T-cell (primary cell): Measurements from ENCODE around the gene SYNE2. TPM values are rescaled to one million over a fixed set of nuclear protein-coding genes. Genes with fewer than 3 reads are reported as not detected.

Experiments used
- ATAC-seq, 4 experiments: fragments of 200-7000 bp in 3 of 4; fragments of 150-1000 bp in 1 of 4; cut with Tn5 transposase; replicated peaks in 1 of 4; 1 replicate in 3 of 4; 2 replicates in 1 of 4; pipeline ENCODE4 v1.10.0; 2021; ENCODE audit warnings: moderate library complexity in 3 of 4, mild to moderate bottlenecking in 2 of 4, moderate number of reproducible peaks in 1 of 4
- CTCF ChIA-PET, 2 donors: fragments of 300-600 bp; sonication (Branson Sonifier 250); formaldehyde crosslinking; loops; one replicate each; lab custom pipeline; 2022; ENCODE audit warnings: antibody characterized with exemption in 2 of 2; lab: Charles Lee
- POLR2A ChIA-PET, 2 donors: fragments of 300-600 bp; sonication (Branson Sonifier 250); formaldehyde crosslinking; loops; one replicate each; lab custom pipeline; 2022; ENCODE audit warnings: antibody characterized with exemption in 2 of 2; lab: Charles Lee
- DNase-seq, 35 experiments: peaks; one replicate each; pipeline versions ENCODE4 v3.0.0 to v3.0.0-alpha.2; 2013 to 2023
- H3K27ac ChIP-seq: one replicate; pipeline ENCODE4 v1.5.1; 2013; ENCODE audit warnings: low read length
- H3K27me3 ChIP-seq, 2 experiments: replicated peaks in 1 of 2; 1 replicate in 1 of 2; 2 replicates in 1 of 2; pipeline versions ENCODE4 v1.6.1 to v1.7.0; 2013; ENCODE audit warnings: low read length in 1 of 2, mixed read lengths in 1 of 2; ENCODE audit not compliant: control insufficient read depth in 2 of 2, insufficient read depth in 2 of 2; ENCODE audit errors: extremely low read depth in 1 of 2
- H3K36me3 ChIP-seq, 2 donors: 1 replicate in 1 of 2; 2 replicates in 1 of 2; pipeline versions ENCODE4 v1.6.1 to v1.7.0; 2013; ENCODE audit warnings: low read length in 1 of 2; ENCODE audit not compliant: control insufficient read depth in 2 of 2, insufficient read depth in 1 of 2; ENCODE audit errors: extremely low read depth in 1 of 2
- H3K4me1 ChIP-seq, 2 experiments: 1 replicate in 1 of 2; 2 replicates in 1 of 2; pipeline versions ENCODE4 v1.6.1 to v1.7.0; 2013; ENCODE audit warnings: low read length in 2 of 2, mixed read lengths in 1 of 2; ENCODE audit not compliant: insufficient read depth in 2 of 2, control insufficient read depth in 1 of 2; ENCODE audit errors: extremely low read depth in 1 of 2
- H3K4me3 ChIP-seq, 2 donors: 1 replicate in 1 of 2; 2 replicates in 1 of 2; pipeline versions ENCODE4 v1.5.1 to v1.7.0; 2013; ENCODE audit warnings: mild to moderate bottlenecking in 2 of 2, low read length in 1 of 2, moderate library complexity in 1 of 2; ENCODE audit not compliant: control insufficient read depth in 1 of 2; ENCODE audit errors: extremely low read depth in 1 of 2
- H3K9me3 ChIP-seq: 2 replicates; pipeline ENCODE4 v1.7.0; 2013
- H3K27ac Mint-ChIP-seq, 2 donors: one replicate each; pipeline ENCODE4 v1.8.0; 2020 to 2021; ENCODE audit warnings: mild to moderate bottlenecking in 2 of 2, mixed read lengths in 2 of 2
- H3K27me3 Mint-ChIP-seq, 2 donors: one replicate each; pipeline ENCODE4 v1.8.0; 2021 to 2022; ENCODE audit warnings: mixed read lengths in 2 of 2
- H3K36me3 Mint-ChIP-seq: one replicate; pipeline ENCODE4 v1.8.0; 2021; ENCODE audit warnings: mixed read lengths
- H3K4me1 Mint-ChIP-seq, 3 donors: one replicate each; pipeline ENCODE4 v1.8.0; 2020 to 2022; ENCODE audit warnings: mixed read lengths in 3 of 3, mild to moderate bottlenecking in 1 of 3
- H3K4me3 Mint-ChIP-seq, 3 donors: one replicate each; pipeline ENCODE4 v1.8.0; 2020 to 2022; ENCODE audit warnings: mild to moderate bottlenecking in 3 of 3, mixed read lengths in 3 of 3, moderate library complexity in 3 of 3
- H3K9me3 Mint-ChIP-seq, 3 donors: one replicate each; pipeline ENCODE4 v1.8.0; 2020 to 2022; ENCODE audit warnings: mixed read lengths in 3 of 3
- WGBS: methylation state at CpG from one replicate; pipeline ENCODE4 v1.1.5; 2013; ENCODE audit warnings: missing lambda C conversion rate; ENCODE audit not compliant: insufficient coverage; 5-methylcytosine and 5-hydroxymethylcytosine counted together
- total RNA-seq, 35 experiments: library from RNA in 6 of 35; stranded (reverse) in 6 of 35; fragments of 120-200 nt in 1 of 35; gene quantifications; one replicate each; pipeline versions ENCODE4 v1.2.1 to v1.2.4 and lab custom pipeline; 2013 to 2026

The SYNE2 gene
- total RNA-seq, 5 donors from 2014 or later (not counting 1 experiment from before 2014, with no cell fraction given) = 150 to 321 (median 229) TPM

DNA sequence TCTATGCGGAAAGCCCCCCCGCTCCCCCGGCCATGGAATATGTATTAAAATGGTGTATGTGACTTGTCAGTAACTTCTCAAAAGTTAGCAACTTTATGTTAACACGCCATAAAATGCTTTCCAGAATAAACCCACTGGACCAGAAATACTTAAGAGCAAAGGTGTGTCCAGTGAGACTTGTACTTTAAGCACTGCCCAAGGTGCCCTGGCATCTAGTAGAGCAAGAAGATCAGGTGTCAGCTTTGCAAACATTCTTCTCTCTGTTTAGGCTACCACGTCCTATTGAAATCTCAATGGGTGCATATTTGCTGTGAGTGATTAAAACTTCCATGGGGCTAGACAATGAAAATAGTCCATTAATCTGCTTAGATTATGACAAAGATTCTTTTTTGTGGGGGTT lies 240.1 kb downstream of the SYNE2 start:
- ChIA-PET CTCF (no interaction called here), POLR2A (interaction anchor here in 1 of 2 donors (0.5 kb wide), 1 partner anchor 149 kb away, joined by 3 read pairs; no protein-coding TSS in a partner anchor)
- no peak overlapping the region for H3K4me3 ChIP-seq
- Mint-ChIP-seq H3K27me3 (no peaks in the 10 kb centered on the region), H3K4me3 (no peak overlapping the region), H3K4me1 (no peaks in the 10 kb centered on the region), H3K36me3 (peaks cover 68% of the 10 kb centered on the region), H3K9me3 (no peaks in the 10 kb centered on the region), H3K27ac (no peak overlapping the region)
- peaks cover 13 to 67% of the 10 kb centered on the region in 2 donors for H3K36me3 ChIP-seq
- H3K27ac ChIP-seq = no peak overlapping the region
- DNase-seq = no peak
- no peaks in the 10 kb centered on the region for H3K27me3 ChIP-seq
- WGBS = no CpG with 5 or more reads among the region's 5 CpGs
- no peaks in the 10 kb centered on the region for H3K9me3 ChIP-seq
- no peak for ATAC-seq
- no peaks in the 10 kb centered on the region for H3K4me1 ChIP-seq

DNA sequence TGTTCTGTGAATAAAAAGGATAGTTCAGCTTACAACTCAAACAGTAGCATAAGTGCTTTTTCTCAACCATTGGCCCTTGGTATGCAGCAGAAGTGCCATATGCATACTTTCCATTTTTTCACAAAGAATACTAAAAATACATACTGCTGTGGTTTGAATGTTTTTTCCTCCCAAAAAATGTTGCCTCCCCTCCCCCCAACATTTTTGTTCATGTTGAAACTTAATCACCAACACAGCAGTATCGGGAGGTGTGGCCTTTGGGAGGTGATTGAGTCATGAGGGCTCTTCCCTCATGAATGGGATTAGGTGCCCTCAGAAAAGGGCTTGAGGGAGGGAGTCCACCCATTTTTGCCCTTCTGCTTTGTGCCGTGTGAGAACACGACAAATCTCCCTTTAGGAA lies 242.8 kb downstream of the SYNE2 start:
- Histone ChIP-seq H3K27ac (no peak overlapping the region), H3K9me3 (no peaks in the 10 kb centered on the region), H3K4me3 (no peak overlapping the region), H3K4me1 (no peaks in the 10 kb centered on the region), H3K27me3 (no peaks in the 10 kb centered on the region), H3K36me3 (peaks cover 9 to 67% of the 10 kb centered on the region in 2 donors)
- ATAC-seq = no peak
- Mint-ChIP-seq H3K4me1 (no peaks in the 10 kb centered on the region), H3K27me3 (no peaks in the 10 kb centered on the region), H3K4me3 (no peak overlapping the region), H3K9me3 (peaks cover 0 to 7% (median 2%) of the 10 kb centered on the region in 3 donors), H3K36me3 (peaks cover 78% of the 10 kb centered on the region), H3K27ac (no peak overlapping the region)
- ChIA-PET CTCF (no interaction called here), POLR2A (no interaction called here)
- no peak for DNase-seq
- WGBS = no CpG with 5 or more reads among the region's 3 CpGs

DNA sequence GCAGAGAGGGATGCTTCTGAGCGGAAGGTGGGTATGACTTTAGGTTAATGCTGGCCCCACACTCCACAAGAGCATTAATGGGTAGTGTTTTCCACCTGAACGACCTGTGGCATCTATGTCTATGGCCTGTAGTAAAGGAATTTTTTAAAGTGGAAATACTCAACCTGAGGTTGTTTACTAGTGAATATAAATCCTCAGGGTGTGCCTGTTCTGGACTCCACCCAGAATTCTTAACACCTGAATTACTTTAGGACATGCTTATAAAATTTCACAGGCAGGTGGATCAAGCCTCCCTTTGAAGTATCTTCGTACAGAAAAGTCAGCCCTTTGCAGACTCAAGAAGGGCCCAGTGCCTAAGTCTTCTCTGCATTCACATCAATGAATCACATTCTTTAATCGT lies 245.3 kb downstream of the SYNE2 start:
- peaks cover 81% of the 10 kb centered on the region for H3K36me3 Mint-ChIP-seq
- whole genome bisulfite sequencing = 100% methylated on average over 1 of the region's 4 CpGs
- no peaks in the 10 kb centered on the region for H3K4me1 ChIP-seq
- no peaks in the 10 kb centered on the region for H3K27me3 Mint-ChIP-seq
- no peak overlapping the region for H3K4me3 Mint-ChIP-seq
- no peak overlapping the region for H3K4me3 ChIP-seq
- no peaks in the 10 kb centered on the region for H3K27me3 ChIP-seq
- H3K27ac Mint-ChIP-seq = no peak overlapping the region
- CTCF ChIA-PET = no interaction called here
- H3K9me3 ChIP-seq = no peaks in the 10 kb centered on the region
- no peak for ATAC-seq
- DNase-seq = no peak
- no peak overlapping the region for H3K27ac ChIP-seq
- POLR2A ChIA-PET = interaction anchor here in 1 of 2 donors (1.1 kb wide), 1 partner anchor 26 kb away, joined by 3 read pairs; no protein-coding TSS in a partner anchor
- peaks cover 6 to 65% of the 10 kb centered on the region in 2 donors for H3K36me3 ChIP-seq
- no peaks in the 10 kb centered on the region for H3K4me1 Mint-ChIP-seq
- H3K9me3 Mint-ChIP-seq = peaks cover 0 to 7% (median 2%) of the 10 kb centered on the region in 3 donors

DNA sequence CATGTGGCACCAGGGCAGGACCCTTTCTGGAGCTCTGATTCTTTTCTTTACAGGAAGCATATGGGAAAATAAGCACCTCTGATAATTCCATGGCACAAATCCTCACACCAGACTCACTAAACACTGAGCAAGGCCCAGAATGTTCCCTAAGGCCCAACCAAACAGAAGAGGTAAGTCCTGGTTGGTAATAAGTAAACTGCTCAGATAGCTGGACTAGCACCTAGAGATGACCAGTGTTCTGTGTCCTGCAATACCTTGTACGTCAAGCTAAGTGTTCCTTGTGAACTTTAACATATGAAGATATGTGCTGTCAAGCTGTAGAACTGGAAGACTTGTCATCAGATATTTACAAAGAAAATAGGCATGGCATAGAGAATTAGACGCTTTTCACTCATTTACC lies 254.6 kb downstream of the SYNE2 start:
- Mint-ChIP-seq H3K27me3 (no peaks in the 10 kb centered on the region), H3K4me3 (no peak overlapping the region), H3K36me3 (peaks cover 55% of the 10 kb centered on the region), H3K4me1 (no peaks in the 10 kb centered on the region), H3K27ac (no peak overlapping the region), H3K9me3 (no peaks in the 10 kb centered on the region)
- H3K27ac ChIP-seq = no peak overlapping the region
- H3K4me3 ChIP-seq = no peak overlapping the region
- no peak for ATAC-seq
- H3K4me1 ChIP-seq = no peaks in the 10 kb centered on the region
- CTCF ChIA-PET = no interaction called here
- DNase-seq = no peak
- POLR2A ChIA-PET = no interaction called here
- H3K9me3 ChIP-seq = no peaks in the 10 kb centered on the region
- peaks cover 0 to 63% of the 10 kb centered on the region in 2 donors for H3K36me3 ChIP-seq
- WGBS = no CpG with 5 or more reads among the region's 2 CpGs
- H3K27me3 ChIP-seq = no peaks in the 10 kb centered on the region

DNA sequence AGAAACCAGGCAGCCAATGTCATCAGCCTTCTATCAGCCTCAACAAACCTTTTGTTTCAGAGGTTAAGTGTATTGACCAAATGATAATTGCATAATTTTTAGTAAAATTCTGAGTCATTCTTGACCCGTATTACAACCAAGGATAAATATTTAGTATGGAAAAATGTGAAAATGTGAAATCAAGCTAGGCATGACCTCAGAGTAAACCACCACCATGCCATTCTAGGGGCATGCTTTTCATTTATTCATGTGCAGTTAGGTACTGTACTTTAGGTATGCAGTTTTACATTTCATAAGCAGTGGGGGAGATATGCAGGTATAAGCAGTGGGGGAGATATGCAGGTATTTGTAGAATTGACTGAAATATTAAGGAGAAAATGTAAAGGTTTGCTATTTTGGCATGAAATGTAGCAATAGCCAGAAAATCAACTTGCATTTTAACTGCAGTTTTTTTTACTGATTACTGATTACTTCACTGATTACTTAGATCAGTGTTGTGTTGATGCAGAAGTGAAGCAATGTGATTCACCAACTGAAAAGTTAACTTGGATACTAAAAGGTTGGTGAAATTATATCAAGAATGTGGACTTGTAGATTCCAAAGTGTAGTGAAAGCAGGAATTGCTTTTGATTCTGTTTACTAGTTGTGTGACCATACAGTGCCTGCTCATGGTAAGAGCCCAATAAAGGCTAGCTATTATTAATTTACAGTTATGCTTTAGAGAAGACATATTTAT lies 257.2 kb downstream of the SYNE2 start:
- DNase-seq (no peak), ATAC-seq (no peak)
- Histone ChIP-seq H3K4me3 (no peak overlapping the region), H3K27ac (no peak overlapping the region), H3K36me3 (peaks cover 0 to 63% of the 10 kb centered on the region in 2 donors), H3K27me3 (no peaks in the 10 kb centered on the region), H3K4me1 (no peaks in the 10 kb centered on the region), H3K9me3 (no peaks in the 10 kb centered on the region)
- no peak overlapping the region for H3K27ac Mint-ChIP-seq
- no peaks in the 10 kb centered on the region for H3K27me3 Mint-ChIP-seq
- no peak overlapping the region for H3K4me3 Mint-ChIP-seq
- ChIA-PET POLR2A (no interaction called here), CTCF (no interaction called here)
- H3K9me3 Mint-ChIP-seq = no peaks in the 10 kb centered on the region
- no CpG with 5 or more reads among the region's 1 CpG for WGBS
- H3K4me1 Mint-ChIP-seq = no peaks in the 10 kb centered on the region
- peaks cover 56% of the 10 kb centered on the region for H3K36me3 Mint-ChIP-seq

- WGBS = 100% methylated on average over 1 of the region's 1 CpG
- POLR2A ChIA-PET = interaction anchor here in 1 of 2 donors (0.6 kb wide), 1 partner anchor 201 kb away, joined by 6 read pairs; no protein-coding TSS in a partner anchor
Observed at GRCh38 chr14:64110802-64111201, 258.0 kb downstream of the SYNE2 start.

More at GRCh38 chr14:64110802-64111201, 258.0 kb downstream of the SYNE2 start:
- no peak overlapping the region for H3K4me3 Mint-ChIP-seq
- H3K27ac Mint-ChIP-seq = peak overlapping the region in 1 of 2 donors; percentile 52
- peaks cover 56% of the 10 kb centered on the region for H3K36me3 Mint-ChIP-seq
- CTCF ChIA-PET = no interaction called here
- Histone ChIP-seq H3K9me3 (no peaks in the 10 kb centered on the region), H3K4me3 (no peak overlapping the region), H3K27ac (no peak overlapping the region), H3K36me3 (peaks cover 0 to 63% of the 10 kb centered on the region in 2 donors), H3K27me3 (no peaks in the 10 kb centered on the region), H3K4me1 (no peaks in the 10 kb centered on the region)
- no peak for ATAC-seq
- no peak for DNase-seq
- H3K27me3 Mint-ChIP-seq = no peaks in the 10 kb centered on the region
- H3K4me1 Mint-ChIP-seq = no peaks in the 10 kb centered on the region
- H3K9me3 Mint-ChIP-seq = no peaks in the 10 kb centered on the region
